SK-N-DZ (cell line): ENCODE data around the gene FOXRED2.
"Not testable (repeated sequence)": the region's sequence is repeated elsewhere in the genome, so short reads cannot be mapped to it uniquely, and the experiment has no call there.

Experiments used
- DNase-seq: peaks from one replicate; pipeline ENCODE4 v3.0.0-alpha.2; 2015; ENCODE audit warnings: low spot score
- small RNA-seq, 2 experiments: library from RNA; depleted of rRNA; stranded (forward); fragments of <200 nt; gene quantifications; one replicate each; pipeline ENCODE3, GENCODE V24; 2014

Gene FOXRED2

GRCh38 chr22:36452250-36452977 lies 54.4 kb downstream of the FOXRED2 start:
- no peak for DNase-seq

- not testable (repeated sequence) for DNase-seq
These were observed 55.9 kb downstream of the FOXRED2 start for GRCh38 chr22:36450923-36451322.

GRCh38 chr22:36449596-36450175 lies 57.2 kb downstream of the FOXRED2 start:
- no peak for DNase-seq

- DNase-seq, result no peak
These were observed 59.2 kb downstream of the FOXRED2 start for GRCh38 chr22:36447632-36448031.

GRCh38 chr22:36445158-36445668 lies 61.6 kb downstream of the FOXRED2 start:
- no peak for DNase-seq

GRCh38 chr22:36443198-36443770 lies 63.6 kb downstream of the FOXRED2 start:
- no peak for DNase-seq

- DNase-seq, result no peak
These were observed 64.2 kb downstream of the FOXRED2 start for GRCh38 chr22:36442506-36443197.

GRCh38 chr22:36440429-36441002 lies 66.3 kb downstream of the FOXRED2 start:
- DNase-seq, result no peak

- DNase-seq, result no peak
These were observed 67.2 kb downstream of the FOXRED2 start for GRCh38 chr22:36439481-36440271.

Small RNA genes lying within 50 kb of the gene (small RNA-seq; reads per million reads assigned to genes)
- 0 reads per million in 2 experiments for gene RF00019
